ENCODE data around the gene STMN3. TPM values are rescaled to one million over a fixed set of nuclear protein-coding genes. Genes with fewer than 3 reads are reported as not detected.

Gene STMN3
- total RNA-seq, 1 experiment from 2014 or later = 65.6 TPM

GRCh38 chr20:63687419-63688178 is 34.4 kb upstream of the STMN3 start (continued):
- no peak for TF ChIP-seq FOXP4 (CRISPR knock-in tag; IDR thresholded peaks at IDR 0.05)

GRCh38 chr20:63686492-63687321 is 33.5 kb upstream of the STMN3 start:
- ATAC-seq (no peak), DNase-seq (ENCODE audit: low spot score) (no peak)
- POLR2A ChIA-PET = interaction anchor here (1.4 kb wide), 1 partner anchor 9 kb away, joined by 3 read pairs; the partner anchor contains the start of gene TNFRSF6B
- no peak overlapping the region for H3K27ac Mint-ChIP-seq
- CTCF ChIA-PET = no interaction called here
- H3K4me3 Mint-ChIP-seq = no peak overlapping the region
- no peaks in the 10 kb centered on the region for H3K4me1 Mint-ChIP-seq
- TF ChIP-seq USF1 (CRISPR knock-in tag; IDR thresholded peaks at IDR 0.05) = no peak
- no peak for TF ChIP-seq CDX4 (CRISPR knock-in tag; IDR thresholded peaks at IDR 0.05; ENCODE audit: borderline replicate concordance)
- no peak for TF ChIP-seq JAZF1 (CRISPR knock-in tag; IDR thresholded peaks at IDR 0.05)
- TF ChIP-seq CBFB (CRISPR knock-in tag; IDR thresholded peaks at IDR 0.05; ENCODE audit: low read depth) = no peak
- no peak for TF ChIP-seq GRHL2 (CRISPR knock-in tag; IDR thresholded peaks at IDR 0.05; ENCODE audit: insufficient replicate concordance, severe bottlenecking)
- TF ChIP-seq SMAD3 (CRISPR knock-in tag; IDR thresholded peaks at IDR 0.05; ENCODE audit: borderline replicate concordance) = no peak
- no peak for TF ChIP-seq NFYB (CRISPR knock-in tag; conservative IDR thresholded peaks at IDR 0.05; ENCODE audit: low read depth)
- TF ChIP-seq FOXP4 (CRISPR knock-in tag; IDR thresholded peaks at IDR 0.05) = no peak
- TF ChIP-seq CREM (CRISPR knock-in tag; IDR thresholded peaks at IDR 0.05) = no peak
- TF ChIP-seq PRRX2 (CRISPR knock-in tag; IDR thresholded peaks at IDR 0.05) = no peak
- no peak for TF ChIP-seq PRDM15 (CRISPR knock-in tag; IDR thresholded peaks at IDR 0.05)
- no peak for TF ChIP-seq ESRRA (CRISPR knock-in tag; IDR thresholded peaks at IDR 0.05; ENCODE audit: borderline replicate concordance)
- H3K27me3 Mint-ChIP-seq (ENCODE audit: low read depth) = no peaks in the 10 kb centered on the region
- no peaks in the 10 kb centered on the region for H3K36me3 Mint-ChIP-seq
- H3K9me3 Mint-ChIP-seq = no peaks in the 10 kb centered on the region

Data from WTC11 (cell line).